Activated CD4-positive, alpha-beta T cell treated with anti-CD3 and anti-CD28 coated beads, Interleukin-2, Interleukin-6, amounts not matched to agents 100 ng/mL and 50 ng/mL, durations not matched to agents 16 hours and 8 hours (primary cell): ENCODE measurements around the gene CYP27C1.
"Not testable (repeated sequence)": the region's sequence is repeated elsewhere in the genome, so short reads cannot be mapped to it uniquely, and the experiment has no call there.

ENCODE experiments used
- DNase-seq: peaks from one replicate; pipeline ENCODE4 v3.0.0-alpha.2; 2020

CYP27C1 gene

GRCh38 chr2:127220768-127221527 lies 849 bp upstream of the CYP27C1 start:
- no peak for DNase-seq

GRCh38 chr2:127219171-127220070 lies 678 bp downstream of the CYP27C1 start:
- DNase-seq, result no peak

- DNase-seq, result no peak
These were observed 1.3 kb downstream of the CYP27C1 start for GRCh38 chr2:127218812-127219170.

- DNase-seq, result no peak
These were observed 2.4 kb downstream of the CYP27C1 start for GRCh38 chr2:127217470-127218325.

GRCh38 chr2:127216593-127216992 lies 3.5 kb downstream of the CYP27C1 start:
- no peak for DNase-seq

- no peak for DNase-seq
These were observed 4.0 kb downstream of the CYP27C1 start for GRCh38 chr2:127216095-127216494.

- DNase-seq, result not testable (repeated sequence)
These were observed 5.9 kb downstream of the CYP27C1 start for GRCh38 chr2:127214201-127214600.

- no peak for DNase-seq
These were observed 11.8 kb downstream of the CYP27C1 start for GRCh38 chr2:127208313-127208712.

GRCh38 chr2:127205218-127206125 lies 14.6 kb downstream of the CYP27C1 start:
- no peak for DNase-seq

GRCh38 chr2:127201452-127201851 lies 18.6 kb downstream of the CYP27C1 start:
- DNase-seq, result no peak

GRCh38 chr2:127200962-127201361 lies 19.1 kb downstream of the CYP27C1 start:
- DNase-seq, result no peak

GRCh38 chr2:127199223-127199622 lies 20.9 kb downstream of the CYP27C1 start:
- no peak for DNase-seq

GRCh38 chr2:127197475-127198385 lies 22.4 kb downstream of the CYP27C1 start:
- peak; percentile 62 for DNase-seq

- peak; percentile 23 for DNase-seq
These were observed 23.1 kb downstream of the CYP27C1 start for GRCh38 chr2:127196998-127197397.

GRCh38 chr2:127196549-127196948 lies 23.6 kb downstream of the CYP27C1 start:
- DNase-seq, result no peak

GRCh38 chr2:127195140-127196074 lies 24.7 kb downstream of the CYP27C1 start:
- no peak for DNase-seq

GRCh38 chr2:127194447-127194846 lies 25.7 kb downstream of the CYP27C1 start:
- DNase-seq, result no peak

GRCh38 chr2:127193967-127194280 lies 26.2 kb downstream of the CYP27C1 start:
- no peak for DNase-seq

- no peak for DNase-seq
These were observed 26.7 kb downstream of the CYP27C1 start for GRCh38 chr2:127193164-127193966.
